GM21381 (cell line): ENCODE results near the gene AKT2.
A peak's percentile ranks its signal among the peaks of the same experiment; 100 is the strongest.

Experiments used
- ATAC-seq: cut with Tn5 transposase; IDR thresholded peaks from one replicate; pipeline ENCODE4 v1.9.1; 2021; ENCODE audit warnings: mild to moderate bottlenecking, moderate library complexity; ENCODE audit not compliant: unreplicated experiment

Gene AKT2

DNA sequence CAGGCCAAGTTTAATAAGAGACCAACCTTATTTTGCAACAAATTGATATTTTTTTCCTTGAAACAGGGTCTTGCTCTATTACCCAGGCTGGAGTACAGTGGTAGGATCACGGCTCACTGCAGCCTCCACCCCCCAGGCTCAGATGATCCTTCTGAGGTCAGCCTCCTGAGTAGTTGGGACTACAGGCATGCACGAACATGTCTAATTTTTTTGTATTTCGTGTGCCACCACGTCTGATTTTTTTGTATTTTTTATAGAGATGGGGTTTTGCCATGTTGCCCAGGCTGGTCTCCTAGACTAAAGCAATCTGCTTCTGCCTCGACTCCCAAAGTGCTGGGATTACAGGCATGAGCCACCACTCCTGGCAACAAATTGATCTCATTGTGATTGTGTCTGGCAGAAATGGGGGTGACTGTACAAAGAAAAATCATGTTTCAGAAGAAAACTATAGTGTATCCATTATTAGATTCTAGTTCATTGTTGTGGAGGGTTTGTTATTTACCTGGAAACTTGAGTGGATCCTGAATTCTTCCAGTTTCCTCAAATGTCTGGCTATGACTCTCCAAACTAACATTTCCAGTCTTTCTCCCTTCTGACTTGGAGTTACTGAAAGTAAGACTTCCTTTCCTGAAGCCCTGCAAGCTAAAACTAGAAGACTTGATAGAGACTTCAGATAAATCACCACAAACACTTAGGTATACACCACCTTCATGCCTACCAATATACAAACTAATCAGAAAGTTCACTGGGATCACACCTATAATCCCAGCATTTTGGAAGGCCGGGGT lies 17.3 kb upstream of the AKT2 start:
- no peak for ATAC-seq

DNA sequence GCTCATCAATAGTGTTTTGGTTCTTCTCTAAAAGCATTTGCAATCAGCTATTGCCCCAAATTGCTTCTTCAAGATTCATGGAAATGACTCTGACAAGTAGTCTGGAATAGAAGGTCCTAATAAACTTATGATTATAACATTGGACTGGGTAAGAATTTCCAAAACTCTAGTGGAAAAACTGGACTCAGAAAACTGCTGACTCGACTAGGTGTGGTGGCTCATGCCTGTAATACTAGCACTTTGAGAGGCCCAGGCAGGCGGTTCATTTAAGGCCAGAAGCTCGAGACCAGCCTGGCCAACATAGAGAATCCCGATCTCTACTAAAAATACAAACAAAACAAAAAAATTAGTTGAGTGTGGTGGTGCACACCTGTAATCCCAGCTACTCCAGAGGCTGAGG lies 15.5 kb upstream of the AKT2 start:
- no peak for ATAC-seq

DNA sequence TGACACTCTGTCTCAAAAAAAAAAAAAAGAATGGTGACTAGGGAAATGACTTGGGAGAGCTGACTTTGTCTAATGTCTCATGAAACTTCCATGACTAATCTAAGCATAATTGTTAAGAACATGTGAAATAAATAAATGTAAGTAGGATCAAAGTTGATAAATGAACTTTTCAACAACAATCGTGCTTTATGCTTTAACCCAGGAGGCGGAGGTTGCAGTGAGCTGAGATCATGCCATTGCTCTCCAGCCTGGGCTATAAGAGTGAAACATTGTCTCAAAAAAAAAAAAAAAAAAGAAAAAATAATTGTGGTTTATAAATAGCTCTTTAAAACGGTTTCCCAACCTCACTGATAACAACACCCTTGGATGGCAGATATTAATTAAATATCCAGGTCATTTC lies 12.9 kb upstream of the AKT2 start:
- ATAC-seq, result no peak

DNA sequence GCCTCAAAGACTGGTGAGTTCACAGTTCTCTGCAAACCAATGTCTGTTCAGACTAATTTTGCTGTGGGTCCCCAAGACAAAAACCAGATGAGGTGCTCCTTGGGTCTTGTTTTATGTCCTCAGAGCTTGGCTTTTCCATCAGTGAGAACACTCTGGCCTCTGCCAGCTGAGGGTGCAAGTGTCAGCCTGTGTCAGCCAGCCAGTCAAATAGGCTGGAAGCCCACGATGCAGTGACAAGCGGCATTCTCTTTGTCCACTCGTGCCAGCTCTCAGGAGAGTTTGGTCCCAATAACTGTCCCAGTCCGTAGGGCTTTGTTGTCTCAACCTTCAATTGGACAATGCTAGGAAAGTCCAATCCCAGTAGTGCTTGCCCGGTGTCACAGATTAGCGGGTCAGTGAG lies 9.4 kb upstream of the AKT2 start:
- ATAC-seq, result no peak

DNA sequence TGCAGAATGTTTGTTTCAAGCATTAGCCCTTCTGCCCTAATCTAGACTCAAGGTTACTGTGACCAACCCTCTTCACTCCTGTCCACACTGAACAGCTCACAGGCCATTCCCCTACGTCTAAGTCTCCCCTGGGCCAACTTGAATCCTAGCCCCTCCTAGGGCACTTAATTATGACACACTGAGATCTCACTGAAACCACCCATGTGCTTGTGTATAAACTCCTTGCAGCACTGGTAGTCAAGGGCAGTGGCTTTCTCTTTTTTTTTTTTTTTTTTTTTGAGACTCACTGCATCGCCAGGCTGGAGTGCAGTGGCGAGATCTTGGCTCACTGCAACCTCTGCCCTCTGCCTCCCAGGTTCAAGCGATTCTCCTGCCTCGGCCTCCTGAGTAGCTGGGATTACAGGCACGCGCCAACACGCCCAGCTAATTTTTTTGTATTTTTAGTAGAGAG lies 1.9 kb upstream of the AKT2 start:
- ATAC-seq, result no peak

DNA sequence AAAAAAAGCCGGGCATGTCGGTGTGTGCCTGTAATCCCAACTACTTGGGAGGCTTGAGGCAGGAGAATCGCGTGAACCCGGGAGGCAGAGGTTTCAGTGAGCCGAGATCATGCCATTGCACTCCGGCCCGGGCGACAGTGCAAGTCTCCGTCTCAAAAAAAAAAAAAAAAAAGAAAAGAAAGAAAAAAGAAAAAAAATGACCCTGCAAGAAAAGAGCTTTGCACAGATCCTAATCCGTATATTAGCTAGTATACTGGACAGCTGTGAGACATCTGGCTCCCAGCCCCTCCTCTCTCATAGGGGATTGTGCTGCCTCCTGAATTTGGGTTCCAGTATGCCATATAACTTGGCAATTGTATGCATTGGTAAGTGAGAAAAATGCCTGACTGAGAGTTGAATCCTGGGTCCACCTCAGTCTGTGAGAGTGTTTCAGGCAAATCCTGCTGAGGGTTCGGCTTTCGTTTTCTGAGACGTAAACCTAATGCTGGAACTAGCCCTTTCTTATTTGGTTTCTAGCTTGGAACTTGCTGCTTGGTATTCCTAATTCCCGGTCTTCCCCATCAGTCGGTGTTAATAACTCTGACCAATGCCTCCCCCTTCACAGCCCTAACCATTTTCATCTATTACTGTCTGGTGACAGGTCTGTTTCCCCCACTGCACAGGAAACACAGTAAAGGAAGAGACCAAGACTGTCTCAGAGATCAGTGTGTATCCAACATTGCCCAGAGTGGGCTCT lies 1.3 kb upstream of the AKT2 start:
- no peak for ATAC-seq

DNA sequence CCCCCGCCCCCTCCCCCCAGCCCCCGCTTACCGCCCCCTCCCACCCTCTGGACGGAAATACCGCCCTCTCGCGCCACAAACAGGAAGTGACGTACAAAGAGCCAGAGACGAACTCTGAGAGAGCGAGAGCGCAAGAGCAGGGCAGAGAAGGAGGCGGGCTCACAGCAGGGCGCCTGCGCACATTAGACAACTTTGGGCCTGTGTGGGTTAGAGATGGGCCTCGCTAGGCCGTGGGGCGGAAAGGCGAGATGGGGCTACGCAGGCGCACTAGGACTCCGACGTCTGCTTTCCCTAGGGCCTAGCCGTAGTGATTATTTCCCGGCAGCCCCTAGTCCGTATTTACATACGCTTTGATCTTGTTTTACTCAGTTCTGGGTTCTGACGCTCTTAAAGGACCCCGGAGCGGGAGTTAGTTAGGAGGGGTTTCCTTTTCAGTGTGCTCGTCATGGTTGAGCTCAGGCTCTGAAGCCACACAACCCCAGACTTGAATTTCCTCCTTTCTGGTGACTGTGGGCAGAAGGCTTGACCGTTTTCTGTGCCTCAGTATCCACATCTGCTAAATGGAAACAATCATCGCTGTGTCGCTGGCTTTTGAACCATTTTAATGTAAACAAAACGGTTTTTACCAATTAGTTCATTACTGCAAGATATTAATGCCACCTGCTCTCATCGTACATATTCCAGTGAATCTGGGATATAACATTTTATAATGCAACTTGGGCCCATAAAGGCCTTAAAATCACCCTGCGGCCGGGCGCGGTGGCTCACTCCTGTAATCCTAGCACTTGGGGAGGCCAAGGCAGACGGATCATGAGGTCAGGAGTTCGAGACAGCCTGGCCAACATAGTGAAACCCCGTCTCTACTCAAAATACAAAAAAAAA lies 449 bp upstream of the AKT2 start:
- peak; percentile 84 for ATAC-seq

DNA sequence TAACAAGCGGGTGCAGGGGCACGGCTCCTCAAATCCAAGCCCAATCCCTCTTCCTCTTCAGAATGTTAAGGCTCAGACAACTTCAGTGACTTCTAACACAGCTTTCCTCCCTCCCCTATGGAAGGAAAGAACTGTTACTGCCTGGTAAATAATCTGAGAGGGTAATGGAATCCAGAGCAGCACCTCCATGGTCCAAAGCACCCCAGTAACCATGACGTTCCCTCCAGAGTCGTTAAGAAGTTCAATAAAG lies 969 bp downstream of the AKT2 start:
- ATAC-seq, result no peak

DNA sequence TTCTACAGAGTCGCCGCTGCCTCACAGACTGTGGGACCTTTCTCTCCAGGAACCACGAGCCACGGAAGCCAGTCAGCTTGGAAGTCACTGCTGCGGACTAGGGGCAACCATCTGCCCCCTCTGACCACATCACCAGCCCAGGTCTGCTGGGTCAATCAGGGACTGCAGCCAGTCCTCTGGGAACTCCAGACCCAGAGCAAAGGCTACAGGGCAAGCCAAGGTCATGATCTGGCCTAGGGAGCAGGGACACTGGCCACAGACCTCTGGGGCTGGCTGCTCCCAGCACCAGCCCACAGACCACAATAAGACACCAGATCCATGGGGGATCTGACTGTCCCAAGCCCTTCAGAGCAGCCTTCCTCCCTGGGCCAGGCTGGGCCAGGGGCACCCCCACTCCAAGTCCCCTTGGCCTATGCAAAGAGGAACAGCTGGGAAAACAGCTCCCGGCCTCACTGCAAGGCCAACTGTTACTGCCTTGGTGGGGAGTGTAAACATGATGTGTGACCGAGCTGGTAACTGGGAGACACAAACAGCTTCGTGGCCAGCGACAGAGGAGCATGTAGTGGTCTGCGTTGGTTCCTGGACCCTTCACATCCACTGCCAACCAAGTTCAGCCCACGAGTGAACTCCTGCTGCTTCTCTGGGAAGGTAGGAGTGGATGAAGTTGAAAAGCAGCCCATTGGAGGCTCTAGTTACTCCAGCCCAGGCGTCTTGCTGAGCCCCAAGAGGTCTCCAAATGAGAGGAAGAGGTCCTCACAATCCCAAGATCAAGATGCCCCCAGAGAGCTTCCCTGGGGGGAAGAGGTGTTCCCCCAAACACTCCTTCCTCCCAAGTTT lies 1.5 kb downstream of the AKT2 start:
- no peak for ATAC-seq

DNA sequence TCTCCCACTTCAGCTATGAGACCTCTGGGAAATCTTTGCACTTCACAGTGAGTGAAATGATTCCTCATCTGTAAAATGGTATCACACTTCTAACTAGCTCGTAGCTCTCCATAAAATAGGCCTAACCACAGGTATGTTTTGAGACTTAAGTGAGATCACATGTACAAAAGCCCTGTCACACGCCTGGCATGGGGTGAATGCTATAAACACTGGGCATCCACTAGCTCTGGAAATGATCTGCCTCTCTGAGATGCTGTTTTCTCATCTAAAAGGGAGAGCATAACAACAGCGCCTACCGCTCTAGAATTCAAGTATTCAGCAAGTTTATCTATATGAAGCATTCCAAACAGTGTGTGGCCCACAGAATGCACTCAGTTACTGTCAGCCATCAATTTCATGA lies 2.2 kb downstream of the AKT2 start:
- ATAC-seq, result no peak

DNA sequence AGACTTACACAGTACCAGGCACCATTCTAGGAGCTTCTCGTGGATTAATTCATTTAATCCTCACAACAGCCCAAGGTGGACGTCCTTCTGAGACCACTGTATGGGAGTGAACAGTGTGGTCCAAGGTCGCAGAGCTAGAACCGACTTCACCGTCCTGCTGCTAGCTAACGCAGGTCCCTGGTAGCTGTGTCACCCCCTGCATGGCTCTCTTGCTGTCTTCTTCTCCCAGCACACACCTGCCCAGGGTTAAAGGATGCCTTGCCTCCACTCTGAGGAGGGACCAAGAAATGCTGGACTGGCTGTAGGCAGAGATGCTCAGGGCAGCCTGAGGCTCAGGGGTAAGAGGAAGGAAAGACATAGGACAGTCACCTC lies 3.0 kb downstream of the AKT2 start:
- ATAC-seq, result no peak

DNA sequence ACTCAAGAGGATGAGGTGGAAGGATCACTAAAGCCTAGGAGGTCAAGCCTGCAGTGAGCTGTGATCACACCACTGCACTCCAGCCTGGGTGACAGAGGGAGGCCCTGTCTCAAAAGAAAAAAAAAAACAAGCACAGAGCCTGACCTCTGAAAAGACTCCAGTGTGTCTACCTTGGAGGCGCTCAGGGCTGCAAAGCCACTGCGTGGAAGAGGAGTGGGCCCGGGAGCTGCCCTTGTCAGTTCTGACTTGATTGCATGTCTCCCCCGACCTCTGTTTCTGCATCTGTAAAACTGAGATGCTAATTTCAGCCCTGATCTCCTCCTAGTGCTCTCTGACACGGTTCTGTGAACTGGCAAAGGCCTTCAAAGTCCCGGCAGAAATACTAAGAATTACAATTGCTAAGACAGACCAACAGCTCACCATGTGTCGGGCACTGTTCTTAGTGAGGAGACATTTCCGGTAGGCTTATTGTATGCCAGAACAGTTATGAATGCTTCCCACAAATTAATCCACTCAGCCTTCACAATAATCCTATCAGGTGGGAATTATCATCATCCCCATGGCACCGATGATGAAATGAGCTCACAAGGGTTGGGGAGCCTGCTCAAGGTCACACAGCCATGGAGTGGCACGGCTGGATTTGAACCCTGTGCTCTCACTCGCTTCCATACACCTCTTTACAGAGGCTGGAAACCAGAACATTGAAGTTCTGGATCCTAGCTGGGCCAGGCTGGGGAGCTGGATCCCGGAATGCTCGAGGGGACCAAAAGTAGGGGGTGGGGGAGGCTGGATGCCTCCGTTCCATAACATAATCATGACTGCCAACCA lies 3.5 kb downstream of the AKT2 start:
- ATAC-seq, result no peak

DNA sequence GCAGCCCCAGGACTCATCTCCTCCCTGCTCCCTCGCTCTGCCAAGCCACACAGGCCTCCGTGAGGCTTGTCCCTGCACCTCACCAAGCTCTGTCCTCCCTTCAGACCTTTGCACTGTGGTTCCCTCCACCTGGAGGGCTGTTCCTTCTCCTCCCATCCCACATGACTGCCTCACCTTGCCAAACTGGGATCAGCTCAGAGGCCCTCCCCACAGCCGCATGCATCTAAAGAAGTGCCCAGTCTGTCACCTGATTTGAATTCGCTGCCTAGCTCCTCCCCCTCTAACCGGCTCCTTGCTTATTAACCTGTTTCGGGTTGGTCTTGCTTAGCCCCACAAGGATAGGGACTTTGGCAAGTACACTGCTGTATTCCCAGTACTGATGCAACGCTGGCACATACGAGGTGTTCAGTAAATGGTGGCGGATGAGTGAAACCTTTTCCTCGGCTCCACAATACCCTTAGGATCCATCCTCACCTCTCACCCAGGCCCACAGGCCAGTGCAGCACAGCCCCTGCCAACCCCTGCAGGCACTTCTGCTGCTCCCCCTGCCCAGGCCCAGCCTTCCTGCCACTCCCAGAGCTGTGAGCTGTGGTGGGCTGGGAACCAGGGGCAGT lies 4.4 kb downstream of the AKT2 start:
- no peak for ATAC-seq

DNA sequence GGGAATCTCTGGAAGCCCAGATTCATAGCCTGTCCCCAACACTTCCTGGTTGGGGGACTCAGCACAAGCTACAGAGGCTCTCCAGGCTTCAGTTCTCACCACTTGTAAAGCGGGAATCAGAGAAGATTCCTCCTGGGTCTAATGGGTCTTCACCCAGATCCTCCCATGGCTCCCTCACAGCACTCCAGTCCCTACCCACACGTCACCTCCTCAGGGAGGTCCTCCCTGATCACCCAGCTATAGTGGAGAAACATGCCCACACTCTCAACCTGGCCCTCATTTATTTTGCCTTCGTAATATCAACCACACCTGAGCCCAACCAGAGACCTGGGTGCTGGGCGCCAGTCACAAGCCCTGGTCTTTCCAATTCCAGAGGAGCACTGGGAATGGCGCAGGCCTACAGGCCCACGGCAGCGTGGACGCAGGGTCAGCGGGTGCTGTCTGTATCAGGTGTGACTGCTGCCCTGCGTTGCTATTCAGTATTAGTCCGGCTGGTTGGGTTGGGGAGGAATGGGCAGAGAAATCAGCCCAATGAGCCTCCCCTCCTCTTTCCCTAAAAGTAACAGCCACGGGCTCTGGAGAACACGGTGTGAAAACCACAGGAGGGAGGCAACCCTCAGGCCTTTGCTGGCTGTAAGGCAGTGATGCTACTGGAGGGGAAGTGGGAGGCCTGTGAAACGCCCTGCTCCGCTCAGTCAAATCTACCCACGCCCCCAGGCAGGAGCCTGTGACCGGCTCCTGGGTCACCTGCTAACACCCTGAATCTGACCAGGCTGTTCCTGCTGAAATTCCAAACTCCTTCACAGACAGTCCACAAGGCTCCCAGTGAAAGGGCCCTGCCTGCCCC lies 5.2 kb downstream of the AKT2 start:
- ATAC-seq, result no peak

DNA sequence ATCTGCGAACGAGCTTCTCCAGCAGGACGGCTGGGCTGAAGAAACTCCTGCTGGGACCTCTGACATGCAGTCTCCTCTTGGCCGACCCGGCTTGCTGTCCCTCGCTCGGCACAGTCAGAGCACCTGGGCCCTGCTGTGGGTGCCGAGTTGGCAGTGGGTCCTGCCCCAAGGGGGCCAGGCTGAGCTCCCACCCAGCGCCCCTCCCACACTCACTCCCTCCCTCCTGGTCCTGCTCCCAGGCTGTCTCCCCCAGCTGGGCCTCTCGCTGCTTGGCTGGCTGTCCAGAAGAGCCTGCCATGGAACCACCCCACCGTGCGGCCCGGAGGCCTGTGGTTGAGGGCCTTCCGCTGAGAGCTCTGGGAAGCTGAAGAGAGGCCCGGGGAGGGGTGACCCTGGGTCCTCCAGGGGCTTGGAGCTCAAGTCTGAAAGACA lies 6.0 kb downstream of the AKT2 start:
- ATAC-seq, result no peak

DNA sequence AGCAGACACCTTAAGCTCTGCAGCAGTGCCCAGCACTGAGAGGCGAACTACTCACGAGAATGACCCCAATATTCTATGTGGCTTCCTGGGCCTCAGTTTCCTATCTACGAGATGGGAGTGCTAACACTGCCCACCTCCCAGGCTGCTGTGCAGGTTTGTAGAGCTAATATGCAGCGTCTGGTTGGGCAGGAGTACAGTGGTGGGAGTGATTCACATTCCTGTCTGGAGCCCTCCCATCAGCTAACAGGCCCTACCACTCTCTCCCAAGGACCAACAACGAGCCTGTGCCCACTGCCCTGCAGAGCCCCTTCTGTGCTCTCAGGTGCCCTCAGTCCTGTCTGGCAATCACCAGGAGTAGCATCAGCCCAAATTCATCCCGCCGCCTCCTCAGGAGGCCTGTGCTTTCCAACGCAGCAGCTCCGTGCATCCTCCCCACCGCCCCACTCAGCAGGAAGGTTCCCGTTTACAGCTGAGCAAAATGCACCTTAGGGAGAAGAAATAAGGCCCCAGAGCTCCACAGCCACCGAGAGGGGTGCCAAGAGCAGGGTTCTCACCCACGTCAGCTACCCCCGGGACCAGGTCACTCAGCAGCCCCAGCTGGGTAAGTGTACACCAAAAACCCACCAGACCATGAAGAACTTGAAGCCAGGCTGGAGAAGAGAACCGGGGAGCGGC lies 6.6 kb downstream of the AKT2 start:
- no peak for ATAC-seq

DNA sequence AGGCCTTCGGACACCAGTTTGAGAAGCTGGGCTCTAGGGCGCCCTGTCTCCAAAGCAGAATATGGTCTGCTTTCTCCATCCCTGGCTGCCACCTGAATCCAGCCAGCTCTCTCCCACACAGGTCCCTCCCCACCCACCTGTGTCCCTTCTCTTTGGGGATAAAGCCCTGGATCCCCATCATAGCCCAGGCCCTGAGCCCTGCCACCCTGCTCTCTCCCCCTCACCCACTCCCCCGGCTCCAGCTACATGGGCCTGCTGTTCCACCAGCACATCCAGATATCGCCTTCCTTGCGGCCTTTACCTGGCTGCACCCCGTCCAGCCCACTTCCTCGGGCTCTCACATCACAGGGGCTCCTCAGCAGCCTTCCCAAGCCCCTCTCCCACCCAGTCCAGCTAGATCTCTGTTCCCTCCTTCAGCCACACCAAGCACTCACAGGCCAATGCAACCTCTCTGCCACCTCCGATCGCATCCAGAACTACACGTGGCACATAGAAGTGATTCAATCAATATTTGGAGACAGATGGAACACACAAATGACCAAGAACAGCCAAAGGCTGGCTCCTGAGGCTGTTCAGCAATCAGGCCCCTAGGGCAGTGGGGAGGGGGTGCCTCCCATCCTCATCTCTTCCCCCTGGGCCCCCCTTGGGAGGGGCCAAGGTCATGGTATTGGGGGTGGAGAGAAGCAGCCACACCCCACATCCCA lies 7.6 kb downstream of the AKT2 start:
- ATAC-seq, result no peak
